Panc1 (cell line): ENCODE measurements around the gene C3orf70.

Experiments used
- CTCF ChIP-seq: fragments of 450-650 bp; IDR thresholded peaks from 2 replicates; pipeline ENCODE4 v1.5.1; 2017; ENCODE audit warnings: mild to moderate bottlenecking
- POLR2AphosphoS5 ChIP-seq: IDR thresholded peaks from 2 replicates; pipeline ENCODE4 v1.6.1; 2012; ENCODE audit warnings: mild to moderate bottlenecking, low read depth, low read length, moderate library complexity
- SIN3A ChIP-seq: IDR thresholded peaks from 2 replicates; pipeline ENCODE4 v1.6.1; 2012; ENCODE audit warnings: low read depth, mild to moderate bottlenecking, low read length, moderate library complexity, borderline replicate concordance; ENCODE audit not compliant: insufficient read depth

- TF ChIP-seq CTCF: no peak
- no peak for TF ChIP-seq POLR2AphosphoS5
- TF ChIP-seq SIN3A: no peak
Observed at GRCh38 chr3:185131602-185132256, 21.1 kb downstream of the C3orf70 start.
